RWPE1 (cell line): ENCODE measurements around the gene ADAMTS17.

Experiments
- CTCF ChIA-PET: fragments of 350-600 bp; sonication (Branson Sonifier 250); formaldehyde crosslinking; extraction: SDS; loops from one replicate; lab custom pipeline; 2021; lab: Yijun Ruan, JAX
- POLR2A ChIA-PET: fragments of 400-600 bp; formaldehyde crosslinking; extraction: SDS; loops from one replicate; lab custom pipeline; 2020; ENCODE audit warnings: antibody characterized with exemption; ENCODE audit not compliant: low non-redundant PET; lab: Yijun Ruan, JAX
- DNase-seq: peaks from one replicate; pipeline ENCODE4 v3.0.0; 2012; ENCODE audit warnings: low spot score
- H3K27ac ChIP-seq: fragments of 450-650 bp; 2 replicates; pipeline ENCODE4 v1.5.1; 2017
- TF ChIP-seq, protein P1 (sequence below): fragments of 450-650 bp; conservative IDR thresholded peaks from 2 replicates; pipeline ENCODE4 v1.5.1; 2017; ENCODE audit warnings: low read depth, mild to moderate bottlenecking

ADAMTS17 gene

DNA sequence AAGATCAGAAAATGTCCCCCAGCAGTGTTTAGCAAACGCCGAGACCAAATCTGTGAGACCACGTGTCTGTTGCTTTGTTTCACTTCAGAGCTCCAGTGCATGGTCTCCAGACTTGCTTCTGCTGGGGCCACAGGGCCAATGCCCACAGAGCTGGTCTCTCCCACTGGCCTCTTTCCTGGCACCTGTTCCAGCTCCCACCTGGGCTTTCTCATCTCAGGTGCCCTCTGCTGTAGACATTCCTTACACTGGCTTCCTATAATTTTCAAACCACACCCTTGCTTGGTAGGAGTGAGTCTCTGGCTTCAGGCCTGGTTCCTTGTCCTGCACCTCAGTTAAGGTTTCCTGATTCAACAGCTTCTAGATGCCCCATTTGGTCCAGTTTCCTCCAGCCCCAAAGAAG lies 243.1 kb downstream of the ADAMTS17 start:
- ChIA-PET CTCF (interaction anchor here (0.6 kb wide), 1 partner anchor 144 kb away, joined by 3 read pairs; no protein-coding TSS in a partner anchor), POLR2A (no interaction called here)
- DNase-seq, result no peak
- TF ChIP-seq, protein P1, sequence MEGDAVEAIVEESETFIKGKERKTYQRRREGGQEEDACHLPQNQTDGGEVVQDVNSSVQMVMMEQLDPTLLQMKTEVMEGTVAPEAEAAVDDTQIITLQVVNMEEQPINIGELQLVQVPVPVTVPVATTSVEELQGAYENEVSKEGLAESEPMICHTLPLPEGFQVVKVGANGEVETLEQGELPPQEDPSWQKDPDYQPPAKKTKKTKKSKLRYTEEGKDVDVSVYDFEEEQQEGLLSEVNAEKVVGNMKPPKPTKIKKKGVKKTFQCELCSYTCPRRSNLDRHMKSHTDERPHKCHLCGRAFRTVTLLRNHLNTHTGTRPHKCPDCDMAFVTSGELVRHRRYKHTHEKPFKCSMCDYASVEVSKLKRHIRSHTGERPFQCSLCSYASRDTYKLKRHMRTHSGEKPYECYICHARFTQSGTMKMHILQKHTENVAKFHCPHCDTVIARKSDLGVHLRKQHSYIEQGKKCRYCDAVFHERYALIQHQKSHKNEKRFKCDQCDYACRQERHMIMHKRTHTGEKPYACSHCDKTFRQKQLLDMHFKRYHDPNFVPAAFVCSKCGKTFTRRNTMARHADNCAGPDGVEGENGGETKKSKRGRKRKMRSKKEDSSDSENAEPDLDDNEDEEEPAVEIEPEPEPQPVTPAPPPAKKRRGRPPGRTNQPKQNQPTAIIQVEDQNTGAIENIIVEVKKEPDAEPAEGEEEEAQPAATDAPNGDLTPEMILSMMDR, result no peak
- no peak overlapping the region for H3K27ac ChIP-seq

DNA sequence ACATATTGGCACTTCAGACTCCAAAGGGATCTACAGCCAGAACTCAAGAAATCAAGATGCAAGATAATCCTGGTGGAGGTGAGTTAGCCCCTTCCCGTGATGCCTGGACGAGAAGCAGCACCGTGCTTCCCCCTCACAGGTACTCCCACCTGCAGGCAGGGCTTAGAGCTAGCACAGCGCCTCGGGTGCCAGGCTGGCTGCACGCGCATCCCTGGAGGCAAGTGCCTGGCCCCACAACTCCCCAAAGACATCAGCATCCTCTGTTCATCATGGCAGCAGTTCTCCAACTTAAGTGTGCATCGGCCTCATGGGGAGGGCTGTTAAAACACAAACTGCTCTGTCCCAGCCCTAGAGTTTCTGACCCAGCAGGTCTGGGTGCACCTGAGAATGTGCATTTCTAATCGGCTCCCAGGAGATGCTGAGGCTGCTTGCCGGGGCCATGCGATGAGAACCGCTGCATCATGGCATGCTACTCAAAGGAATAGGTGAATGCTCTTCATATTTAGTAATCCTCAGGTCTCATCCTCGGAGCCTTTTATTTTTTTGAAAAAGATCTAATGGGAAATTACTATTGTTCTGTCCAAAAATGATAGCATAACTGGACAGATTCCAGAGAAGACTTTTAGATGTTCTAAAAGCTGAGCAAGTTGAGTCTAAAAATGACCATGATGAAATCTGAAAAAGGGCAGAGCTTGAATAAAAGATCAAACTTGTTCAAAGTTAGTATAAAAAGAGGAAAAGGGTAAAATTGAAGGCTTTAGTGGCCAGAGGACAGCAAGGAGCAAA lies 244.2 kb downstream of the ADAMTS17 start:
- DNase-seq, result no peak
- ChIA-PET POLR2A (no interaction called here), CTCF (no interaction called here)
- TF ChIP-seq, protein P1, result no peak
- H3K27ac ChIP-seq, result no peak overlapping the region

DNA sequence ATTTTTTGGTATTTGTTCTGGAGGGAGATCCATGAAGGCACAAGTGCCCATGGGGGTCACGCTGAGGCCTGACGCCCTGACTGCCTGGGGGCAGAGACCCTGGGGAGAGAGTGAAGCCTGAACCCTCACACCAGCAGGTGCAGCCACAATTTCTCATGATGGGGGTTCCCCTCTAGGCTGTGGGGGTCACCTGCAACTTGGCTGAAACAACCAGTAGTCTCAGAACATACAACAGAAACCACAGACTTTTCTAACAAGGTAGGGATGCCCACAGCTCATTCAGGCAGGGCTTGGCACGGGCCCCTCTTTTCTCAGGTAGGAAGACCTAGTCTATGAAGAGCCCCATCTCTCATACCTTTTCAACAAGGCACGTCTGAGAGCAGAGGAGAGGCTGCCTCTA lies 245.1 kb downstream of the ADAMTS17 start:
- TF ChIP-seq, protein P1, result no peak
- no peak overlapping the region for H3K27ac ChIP-seq
- ChIA-PET CTCF (no interaction called here), POLR2A (no interaction called here)
- DNase-seq, result no peak

GRCh38 chr15:100096248-100096600 lies 245.6 kb downstream of the ADAMTS17 start:
- DNase-seq, result no peak
- no peak overlapping the region for H3K27ac ChIP-seq
- TF ChIP-seq, protein P1, result no peak
- ChIA-PET POLR2A (no interaction called here), CTCF (no interaction called here)

GRCh38 chr15:100095541-100096247 lies 246.1 kb downstream of the ADAMTS17 start:
- TF ChIP-seq, protein P1, result no peak
- POLR2A ChIA-PET, result no interaction called here
- CTCF ChIA-PET, result interaction anchor here (0.8 kb wide), 1 partner anchor 297 kb away, joined by 3 read pairs; no protein-coding TSS in a partner anchor
- H3K27ac ChIP-seq, result no peak overlapping the region
- peak; percentile 61 for DNase-seq

DNA sequence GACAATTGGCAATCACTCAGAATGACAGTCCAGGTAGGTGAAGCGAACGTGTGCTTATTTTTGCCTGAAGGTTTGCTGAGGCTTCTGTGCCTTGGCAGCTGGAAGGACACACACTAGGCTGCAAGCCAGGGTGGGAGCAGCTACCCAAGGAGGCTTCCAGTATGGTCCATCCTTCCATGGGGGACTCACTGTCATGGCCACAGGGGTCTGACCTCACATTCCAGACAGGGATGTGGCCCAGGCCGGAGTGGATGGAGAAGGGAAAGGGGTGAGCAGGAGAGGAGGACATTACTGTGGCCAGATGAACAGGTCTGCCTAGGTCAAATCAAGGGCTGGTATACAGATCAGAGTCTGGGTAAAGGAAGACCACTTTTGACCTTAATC lies 247.7 kb downstream of the ADAMTS17 start:
- CTCF ChIA-PET, result interaction anchor here (1.2 kb wide), 1 partner anchor 21 kb away, joined by 3 read pairs; no protein-coding TSS in a partner anchor

More for the DNA sequence above, 247.7 kb downstream of the ADAMTS17 start:
- H3K27ac ChIP-seq, result no peak overlapping the region
- no peak for DNase-seq
- TF ChIP-seq, protein P1, result no peak
- POLR2A ChIA-PET, result no interaction called here
